HepG2 (cell line): ENCODE data around the gene CCDC117. TPM values are rescaled to one million over a fixed set of nuclear protein-coding genes. Genes with fewer than 3 reads are reported as not detected.

Experiments
- ARID5B ChIP-seq: IDR thresholded peaks from 2 replicates; pipeline ENCODE4 v1.4.0; 2020; ENCODE audit warnings: mild to moderate bottlenecking, missing genetic modification reagents
- CEBPB ChIP-seq: IDR thresholded peaks from 2 replicates; pipeline ENCODE4 v1.6.1; 2011; ENCODE audit warnings: low read depth, low read length, improper control_type of control experiment, borderline replicate concordance
- FUBP1 ChIP-seq: sonication (generic); formaldehyde crosslinking; IDR thresholded peaks from 2 replicates; pipeline ENCODE4 v1.5.1; 2020; ENCODE audit warnings: missing genetic modification reagents, mild to moderate bottlenecking, borderline replicate concordance
- HMGXB4 ChIP-seq, 2 experiments: sonication (generic) in 1 of 2; formaldehyde crosslinking in 1 of 2; IDR thresholded peaks; 2 replicates each; pipeline versions ENCODE4 v1.4.0 to v1.6.1; 2018 to 2020; ENCODE audit warnings: missing genetic modification reagents in 2 of 2, borderline replicate concordance in 1 of 2, low read depth in 1 of 2, mild to moderate bottlenecking in 1 of 2, missing biosample characterization in 1 of 2
- IRF1 ChIP-seq: sonication (generic); formaldehyde crosslinking; IDR thresholded peaks from 2 replicates; pipeline ENCODE4 v1.4.0; 2020; ENCODE audit warnings: low read depth, mild to moderate bottlenecking, missing genetic modification reagents
- MEF2D ChIP-seq: sonication (generic); formaldehyde crosslinking; IDR thresholded peaks from 2 replicates; pipeline ENCODE4 v1.5.1; 2020; ENCODE audit warnings: mild to moderate bottlenecking, missing genetic modification reagents
- PHF8 ChIP-seq: sonication (generic); formaldehyde crosslinking; IDR thresholded peaks from 2 replicates; pipeline ENCODE4 v1.5.0; 2020; ENCODE audit warnings: missing genetic modification reagents
- SRSF9 ChIP-seq: fragments of 200-400 bp; formaldehyde crosslinking; IDR thresholded peaks from 2 replicates; pipeline ENCODE4 v1.6.1; 2018; ENCODE audit warnings: borderline replicate concordance, mild to moderate bottlenecking, low read depth, low read length; ENCODE audit not compliant: insufficient read depth, poor library complexity, severe bottlenecking
- ZFP90 ChIP-seq: sonication (generic); formaldehyde crosslinking; IDR thresholded peaks from 2 replicates; pipeline ENCODE4 v1.8.0; 2022; ENCODE audit warnings: missing genetic modification reagents, mild to moderate bottlenecking, inconsistent platforms, borderline replicate concordance
- ZMYM4 ChIP-seq: sonication (generic); formaldehyde crosslinking; IDR thresholded peaks from 2 replicates; pipeline ENCODE4 v1.8.1; 2023; ENCODE audit warnings: mild to moderate bottlenecking, missing genetic modification reagents
- ZNF121 ChIP-seq: sonication (generic); formaldehyde crosslinking; IDR thresholded peaks from 2 replicates; pipeline ENCODE4 v1.5.0; 2020; ENCODE audit warnings: mild to moderate bottlenecking, missing genetic modification reagents
- ZNF333 ChIP-seq: sonication (generic); formaldehyde crosslinking; IDR thresholded peaks from 2 replicates; pipeline ENCODE4 v1.4.0; 2020; ENCODE audit warnings: mild to moderate bottlenecking, missing genetic modification reagents, borderline replicate concordance
- ZNF552 ChIP-seq: sonication (generic); formaldehyde crosslinking; IDR thresholded peaks from 2 replicates; pipeline ENCODE4 v1.9.0; 2022; ENCODE audit warnings: missing genetic modification reagents, mild to moderate bottlenecking, borderline replicate concordance
- ZNF563 ChIP-seq: sonication (generic); formaldehyde crosslinking; IDR thresholded peaks from 2 replicates; pipeline ENCODE4 v1.8.0; 2022; ENCODE audit warnings: mild to moderate bottlenecking, moderate library complexity, missing genetic modification reagents
- ZNF7 ChIP-seq: IDR thresholded peaks from 2 replicates; pipeline ENCODE4 v1.6.1; 2016; ENCODE audit warnings: missing biosample characterization, missing genetic modification reagents
- polyA plus RNA-seq, 8 experiments: library from polyadenylated mRNA; depleted of rRNA in 3 of 8; stranded (reverse) in 7 of 8; unstranded in 1 of 8; fragments of >200 nt; fragmentation: Illumina TruSeq in 4 of 8; extraction: Trizol in 4 of 8; gene quantifications; 2 replicates each; pipeline versions ENCODE4 v1.2.1 to v1.2.3, GENCODE V29; 2011 to 2016; ENCODE audit warnings: low read depth in 4 of 8, missing spikeins in 1 of 8, mixed read lengths in 1 of 8; ENCODE audit not compliant: insufficient read depth in 1 of 8
- total RNA-seq, 5 experiments: library from RNA; depleted of rRNA; stranded (reverse); fragments of >200 nt; fragmentation: Illumina TruSeq; extraction: Trizol; gene quantifications; 2 replicates each; pipeline ENCODE4 v1.2.3, GENCODE V29; 2016; ENCODE audit warnings: low read depth in 1 of 5
- TF ChIP-seq, protein P1 (sequence below), 2 experiments: fragments of 450-650 bp in 1 of 2; sonication (generic) in 1 of 2; formaldehyde crosslinking; IDR thresholded peaks; 2 replicates each; pipeline versions ENCODE4 v1.5.0 to v1.8.0; 2020 to 2022; ENCODE audit warnings: mild to moderate bottlenecking in 1 of 2, missing genetic modification reagents in 1 of 2

CCDC117 gene
- total and polyA plus RNA-seq, 2 of the 13 experiments (the other 11 are each of a cell fraction or from before 2014, with no cell fraction given) = 12.6 to 34.2 TPM

- TF ChIP-seq HMGXB4 (CRISPR knock-in tag; IDR thresholded peaks at IDR 0.05; ENCODE audit: borderline replicate concordance in 1 of 2, low read depth in 1 of 2) = no peak
- no peak for TF ChIP-seq ZNF333 (CRISPR knock-in tag)
- TF ChIP-seq ZMYM4 (CRISPR knock-in tag) = peak; percentile 22; the same call in 1 of the 2 replicates
- peak; percentile 91 for TF ChIP-seq ZNF121 (CRISPR knock-in tag)
- TF ChIP-seq, protein P1, sequence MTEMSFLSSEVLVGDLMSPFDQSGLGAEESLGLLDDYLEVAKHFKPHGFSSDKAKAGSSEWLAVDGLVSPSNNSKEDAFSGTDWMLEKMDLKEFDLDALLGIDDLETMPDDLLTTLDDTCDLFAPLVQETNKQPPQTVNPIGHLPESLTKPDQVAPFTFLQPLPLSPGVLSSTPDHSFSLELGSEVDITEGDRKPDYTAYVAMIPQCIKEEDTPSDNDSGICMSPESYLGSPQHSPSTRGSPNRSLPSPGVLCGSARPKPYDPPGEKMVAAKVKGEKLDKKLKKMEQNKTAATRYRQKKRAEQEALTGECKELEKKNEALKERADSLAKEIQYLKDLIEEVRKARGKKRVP (CRISPR knock-in tag; IDR thresholded peaks at IDR 0.05) = peak in 1 of 2 experiments; percentile 5; a peak in 1 of 4 replicates
- no peak for TF ChIP-seq MEF2D (CRISPR knock-in tag)
- no peak for TF ChIP-seq ZFP90 (CRISPR knock-in tag)
- TF ChIP-seq FUBP1 (CRISPR knock-in tag) = no peak
- no peak for TF ChIP-seq IRF1 (CRISPR knock-in tag)
- TF ChIP-seq ZNF552 (CRISPR knock-in tag) = no peak
- 0 out of 2 replicates have a peak, but pooled peaks have one; percentile 33 for TF ChIP-seq ARID5B (CRISPR knock-in tag)
- TF ChIP-seq SRSF9 = no peak
- TF ChIP-seq ZNF7 (CRISPR knock-in tag) = no peak
- no peak for TF ChIP-seq CEBPB
- no peak for TF ChIP-seq ZNF563
- no peak for TF ChIP-seq PHF8
Measured at GRCh38 chr22:28792491-28793383, 20.2 kb downstream of the CCDC117 start (continued).
